ENCODE measurements around the gene COPS3. TPM values are rescaled to one million over a fixed set of nuclear protein-coding genes. Genes with fewer than 3 reads are reported as not detected.

Gene COPS3
- total and polyA plus RNA-seq, 7 donors, result 99.8 to 164 (median 140) TPM

GRCh38 chr17:17298108-17298507 lies 17.1 kb upstream of the COPS3 start:
- TF ChIP-seq CTCF (IDR thresholded peaks at IDR 0.05), result no peak
- Histone ChIP-seq H3K4me1 (peaks cover 3% of the 10 kb centered on the region), H3K27me3 (ENCODE audit: insufficient read depth in 3 of 3, low read length in 2 of 3) (peaks cover 0 to 2% (median 0%) of the 10 kb centered on the region in 3 donors), H3K9me3 (no peaks in the 10 kb centered on the region), H3K36me3 (ENCODE audit: insufficient read depth in 1 of 2, low read depth in 1 of 2) (no peaks in the 10 kb centered on the region), H3K27ac (no peak overlapping the region), H3K4me3 (no peak overlapping the region)
- DNase-seq (no peak), ATAC-seq (no peak)
- intact Hi-C loops (cut with DNase I), result no loop called here
- 53 to 55% (median 54%) methylated on average over 3 of the region's 3 CpGs for WGBS, 3 donors

GRCh38 chr17:17297217-17297616 lies 16.2 kb upstream of the COPS3 start:
- no peaks in the 10 kb centered on the region for H3K9me3 ChIP-seq
- no peaks in the 10 kb centered on the region for H3K36me3 ChIP-seq (ENCODE audit: insufficient read depth in 1 of 2, low read depth in 1 of 2)
- WGBS, 3 donors, result 86 to 92% (median 88%) methylated on average over 3 of the region's 3 CpGs
- H3K4me3 ChIP-seq, result no peak overlapping the region
- TF ChIP-seq CTCF (IDR thresholded peaks at IDR 0.05), result no peak
- H3K4me1 ChIP-seq, result peaks cover 3% of the 10 kb centered on the region
- H3K27ac ChIP-seq, result no peak overlapping the region
- ATAC-seq (no peak), DNase-seq (no peak)
- H3K27me3 ChIP-seq (ENCODE audit: insufficient read depth in 3 of 3, low read length in 2 of 3), result peaks cover 0 to 2% (median 0%) of the 10 kb centered on the region in 3 donors
- intact Hi-C loops (cut with DNase I), result no loop called here

- WGBS, 3 donors, result 90 to 97% (median 91%) methylated on average over 4 of the region's 4 CpGs
- no peaks in the 10 kb centered on the region for H3K4me1 ChIP-seq
- no peak for TF ChIP-seq CTCF (IDR thresholded peaks at IDR 0.05)
- no peak overlapping the region for H3K4me3 ChIP-seq
- ATAC-seq, result no peak
- H3K9me3 ChIP-seq, result no peaks in the 10 kb centered on the region
- no peaks in the 10 kb centered on the region for H3K27me3 ChIP-seq (ENCODE audit: insufficient read depth in 3 of 3, low read length in 2 of 3)
- no peak overlapping the region for H3K27ac ChIP-seq
- no peak for DNase-seq
- intact Hi-C loops (cut with DNase I), result no loop called here
- no peaks in the 10 kb centered on the region for H3K36me3 ChIP-seq (ENCODE audit: insufficient read depth in 1 of 2, low read depth in 1 of 2)
Observed at GRCh38 chr17:17295141-17295540, 14.1 kb upstream of the COPS3 start.

- TF ChIP-seq CTCF (IDR thresholded peaks at IDR 0.05), result no peak
Observed at GRCh38 chr17:17289701-17290100, 8.7 kb upstream of the COPS3 start.

GRCh38 chr17:17289086-17289485 lies 8.0 kb upstream of the COPS3 start:
- ATAC-seq, result no peak
- Histone ChIP-seq H3K36me3 (ENCODE audit: insufficient read depth in 1 of 2, low read depth in 1 of 2) (no peaks in the 10 kb centered on the region), H3K9me3 (no peaks in the 10 kb centered on the region), H3K4me1 (no peaks in the 10 kb centered on the region), H3K27ac (no peak overlapping the region), H3K4me3 (no peak overlapping the region), H3K27me3 (ENCODE audit: insufficient read depth in 3 of 3, low read length in 2 of 3) (no peaks in the 10 kb centered on the region)
- 84 to 94% (median 86%) methylated on average over 4 of the region's 4 CpGs for WGBS, 3 donors
- DNase-seq, result no peak
- TF ChIP-seq CTCF (IDR thresholded peaks at IDR 0.05), result no peak
- intact Hi-C loops (cut with DNase I), result no loop called here

More at GRCh38 chr17:17289701-17290100, 8.7 kb upstream of the COPS3 start:
- DNase-seq (no peak), ATAC-seq (no peak)
- Histone ChIP-seq H3K36me3 (ENCODE audit: insufficient read depth in 1 of 2, low read depth in 1 of 2) (no peaks in the 10 kb centered on the region), H3K4me1 (no peaks in the 10 kb centered on the region), H3K4me3 (no peak overlapping the region), H3K27me3 (ENCODE audit: insufficient read depth in 3 of 3, low read length in 2 of 3) (no peaks in the 10 kb centered on the region), H3K9me3 (no peaks in the 10 kb centered on the region), H3K27ac (no peak overlapping the region)
- 77 to 83% (median 79%) methylated on average over 7 of the region's 7 CpGs for WGBS, 3 donors
- intact Hi-C loops (cut with DNase I), result no loop called here

Measured in psoas muscle (tissue), 8 donors.